GM23248 (cell line): ENCODE results near the gene TBXAS1.

ENCODE experiments used
- EZH2 ChIP-seq: fragments of 200-600 bp; sonication (generic); IDR thresholded peaks from 2 replicates; pipeline ENCODE4 v1.6.1; 2018; ENCODE audit warnings: antibody characterized with exemption, mild to moderate bottlenecking; ENCODE audit not compliant: insufficient read depth, poor library complexity, severe bottlenecking
- EZH2phosphoT487 ChIP-seq: fragments of 200-600 bp; sonication (generic); IDR thresholded peaks from 2 replicates; pipeline ENCODE4 v1.6.1; 2018; ENCODE audit warnings: antibody characterized with exemption, moderate library complexity, mild to moderate bottlenecking, low read depth; ENCODE audit not compliant: insufficient read depth

DNA sequence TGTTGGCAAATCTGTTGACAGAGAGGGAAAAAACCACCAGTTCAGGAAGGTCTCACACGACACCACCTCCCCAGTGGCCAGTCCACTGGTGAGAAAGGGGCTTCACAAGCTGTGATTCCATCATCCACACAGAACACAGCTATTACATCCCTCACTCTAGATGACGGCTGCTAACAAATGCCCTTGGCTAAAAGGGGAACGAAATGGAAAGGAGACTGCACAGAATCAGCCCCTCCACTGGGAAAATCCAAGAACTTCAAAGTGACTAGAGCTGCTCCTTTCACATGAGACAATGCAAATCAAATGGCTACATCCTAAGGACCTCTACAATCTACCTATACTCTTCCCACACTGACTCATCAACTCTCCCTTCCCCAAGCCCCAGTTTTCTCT lies 228.1 kb downstream of the TBXAS1 start:
- TF ChIP-seq EZH2: no peak
- no peak for TF ChIP-seq EZH2phosphoT487
